HPDE6-E6E7 (cell line): ENCODE results near the gene IL19.

Source experiments
- DNase-seq: peaks from one replicate; pipeline ENCODE4 v3.0.0; 2011; ENCODE audit warnings: missing footprints; ENCODE audit errors: extremely low spot score

Gene IL19

DNA sequence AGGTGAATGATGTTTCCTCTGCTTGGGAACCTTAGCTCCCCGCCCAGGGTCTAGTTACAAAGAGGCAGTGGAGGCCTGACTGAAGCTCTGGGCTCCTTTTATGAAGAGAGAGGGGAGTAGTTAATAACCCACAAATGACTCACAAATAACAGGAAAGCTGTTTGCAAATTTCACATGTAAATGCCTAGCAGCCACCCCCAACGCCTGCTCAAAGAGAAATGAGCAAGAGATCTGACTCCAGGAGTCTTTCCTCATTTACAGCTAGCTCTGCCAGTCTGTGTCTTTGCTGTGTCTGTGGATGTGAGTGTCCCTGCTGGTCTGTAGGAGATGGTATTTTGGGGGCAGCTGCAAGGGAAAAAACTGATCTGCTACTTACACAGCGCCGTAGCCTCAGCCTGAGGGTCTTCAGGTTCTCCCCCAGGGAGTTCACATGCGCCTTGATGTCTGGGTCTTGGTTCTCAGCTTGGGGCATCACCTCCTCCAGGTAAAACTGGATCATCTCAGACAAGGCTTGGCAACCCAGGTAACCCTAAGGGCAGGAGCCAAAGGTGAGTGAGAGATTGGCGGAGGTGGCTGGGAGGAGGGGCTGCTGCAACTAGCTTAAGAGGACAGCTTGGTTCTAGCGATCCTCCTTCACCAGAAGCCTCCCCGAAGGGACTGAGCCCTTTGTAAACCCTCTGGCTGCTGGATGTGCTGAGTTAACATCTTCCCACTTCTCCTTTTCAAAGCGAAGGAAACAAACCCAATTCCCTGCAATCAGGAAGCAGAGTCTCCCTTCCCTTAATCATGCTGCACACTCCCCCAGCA, at the start of gene IL19:
Gene IL19 (plus strand): TSS at position 243 of the 807 bp plus-strand sequence. CDS start 65,890 bp downstream, outside the sequence.
- DNase-seq = no peak

DNA sequence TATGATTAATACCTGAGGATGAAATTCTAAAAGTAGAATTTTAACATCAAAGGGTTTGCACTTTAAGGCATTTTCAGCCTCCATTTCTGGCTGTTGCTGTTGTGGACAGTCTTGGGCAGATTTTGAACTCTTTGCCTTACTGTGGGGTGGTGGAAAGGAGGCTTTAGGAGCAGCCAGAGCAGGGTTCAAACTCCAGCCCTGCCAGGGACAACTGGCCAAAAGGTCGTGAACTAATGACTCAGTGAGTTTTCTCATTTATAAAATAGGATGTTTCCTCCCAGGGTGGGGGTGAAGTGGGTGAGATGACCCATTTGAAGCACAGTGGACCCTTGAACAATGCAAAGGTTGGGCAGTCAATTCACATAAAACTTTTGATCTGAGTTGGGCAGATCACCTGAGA, 49.1 kb upstream of the IL19 start:
- no peak for DNase-seq

DNA sequence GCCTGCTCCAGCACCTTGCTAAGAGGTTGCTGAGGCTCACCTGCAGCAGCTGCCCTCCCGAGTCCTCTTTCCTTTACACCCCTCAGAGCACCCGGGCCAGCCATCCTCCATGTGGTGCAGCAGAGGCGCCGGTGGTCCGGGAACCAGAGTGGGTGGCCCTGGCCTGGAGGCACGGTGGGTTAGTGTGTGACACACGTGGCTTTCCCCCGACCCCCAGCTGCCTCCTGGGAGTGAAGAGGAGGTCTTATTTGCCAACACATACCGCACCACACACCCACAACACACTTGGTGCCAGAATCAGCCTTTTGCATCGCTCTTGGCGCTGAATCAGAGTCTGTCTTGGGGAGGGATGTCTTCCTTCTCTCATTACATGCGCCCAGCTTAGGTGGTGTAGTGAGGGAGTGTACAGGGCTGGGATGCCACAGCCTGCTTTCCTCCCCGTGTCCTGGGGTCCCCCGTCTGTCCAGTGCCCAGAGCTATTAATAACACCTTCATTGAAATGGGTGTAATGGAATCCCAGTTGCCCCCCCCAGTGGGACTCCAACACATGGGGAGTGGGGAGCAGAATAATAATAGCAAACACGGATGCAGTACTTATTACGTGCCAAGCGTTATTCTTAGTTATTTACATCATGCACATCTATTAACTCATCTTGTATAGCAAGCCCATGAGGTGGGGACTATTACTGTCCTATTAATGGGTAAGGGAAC, 47.7 kb upstream of the IL19 start:
- DNase-seq = no peak

- DNase-seq = no peak
These were observed 47.1 kb upstream of the IL19 start for GRCh38 chr1:206723462-206723804.

GRCh38 chr1:206723805-206724472, 46.6 kb upstream of the IL19 start:
- DNase-seq = no peak

DNA sequence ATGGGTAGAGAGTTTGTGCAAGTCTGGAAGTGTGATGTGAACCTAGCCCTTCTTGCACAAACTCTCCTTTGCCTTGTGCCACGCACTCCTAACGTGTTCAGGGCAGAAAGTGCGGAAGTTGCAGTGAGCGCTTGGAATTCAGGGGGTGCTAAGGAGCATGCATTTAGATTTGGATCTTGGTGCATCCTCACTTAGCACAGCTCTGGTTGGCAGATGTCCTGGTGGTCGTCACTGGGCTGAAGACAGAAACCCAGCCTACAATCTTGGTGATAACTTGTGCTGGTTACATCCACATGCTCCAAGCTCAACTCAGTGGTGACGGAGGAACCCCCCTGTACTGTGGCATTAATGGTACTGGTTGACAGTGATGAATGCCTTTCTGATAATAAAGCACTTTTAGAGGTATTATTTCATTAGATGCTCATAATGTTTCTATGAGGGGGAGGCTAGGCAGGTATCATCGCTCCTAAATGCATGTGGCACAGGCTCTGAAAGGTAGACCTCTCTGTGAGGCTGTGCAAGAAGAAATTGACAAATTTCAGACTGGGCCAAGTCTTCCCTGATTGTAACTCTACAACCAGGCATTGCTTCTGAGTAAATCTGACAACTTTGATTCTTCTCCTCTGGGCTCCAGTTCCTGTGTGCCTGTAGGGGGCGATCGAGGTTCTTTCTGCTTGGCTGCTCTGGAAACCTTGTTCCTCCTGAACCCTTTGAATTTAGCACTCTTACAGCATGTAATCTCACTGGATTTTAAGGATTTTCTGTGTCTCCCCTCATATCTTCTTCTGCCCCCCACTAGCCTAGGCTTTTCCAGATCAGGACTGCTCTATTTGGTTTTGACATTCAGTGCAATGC, 45.2 kb upstream of the IL19 start:
- DNase-seq = no peak

DNA sequence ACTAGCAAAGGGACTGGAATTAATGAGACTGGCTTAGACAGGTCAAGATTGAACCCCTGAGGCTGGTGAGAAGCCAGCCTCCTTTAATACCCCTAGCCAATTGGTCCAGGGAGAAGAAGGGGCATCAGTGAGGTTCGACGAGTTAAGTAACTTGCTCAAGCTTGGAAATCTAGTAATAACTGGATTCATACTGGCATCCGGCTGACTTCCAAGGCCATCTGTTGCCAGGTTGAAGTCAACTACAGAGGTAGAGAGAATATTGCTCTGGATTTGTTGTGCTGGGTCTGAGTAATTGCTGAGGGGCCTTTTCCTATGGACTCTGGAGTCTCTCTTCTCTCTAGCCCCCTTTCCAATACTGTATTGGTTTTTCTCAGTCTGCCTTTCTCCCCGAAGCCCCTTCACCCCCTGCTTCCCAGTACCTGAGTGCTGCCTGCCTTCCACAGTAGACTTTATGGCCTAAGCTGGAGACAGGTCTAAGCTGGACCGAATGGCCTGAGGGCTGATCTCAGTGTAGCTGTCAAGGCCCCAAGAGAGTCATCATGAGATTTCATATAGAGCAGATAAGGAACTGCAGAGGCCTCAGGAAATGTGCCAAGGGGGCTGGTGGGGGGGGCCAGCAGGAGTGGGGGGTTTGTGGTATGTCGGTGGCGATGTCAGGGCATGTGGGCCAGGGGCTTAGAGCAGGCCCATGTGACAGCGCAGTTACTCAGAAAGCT, 42.4 kb upstream of the IL19 start:
- DNase-seq = no peak

DNA sequence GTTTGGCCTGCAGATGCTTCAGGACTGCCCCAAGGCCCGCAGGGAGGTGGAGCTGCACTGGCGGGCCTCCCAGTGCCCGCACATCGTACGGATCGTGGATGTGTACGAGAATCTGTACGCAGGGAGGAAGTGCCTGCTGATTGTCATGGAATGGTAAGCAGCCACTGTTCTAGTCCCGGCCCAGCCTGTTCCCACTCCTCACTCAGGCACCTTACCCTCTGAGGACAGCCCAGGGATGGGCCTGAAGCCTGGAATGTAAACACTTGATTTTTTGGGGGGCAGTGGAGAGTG, 41.9 kb upstream of the IL19 start:
- DNase-seq = no peak

DNA sequence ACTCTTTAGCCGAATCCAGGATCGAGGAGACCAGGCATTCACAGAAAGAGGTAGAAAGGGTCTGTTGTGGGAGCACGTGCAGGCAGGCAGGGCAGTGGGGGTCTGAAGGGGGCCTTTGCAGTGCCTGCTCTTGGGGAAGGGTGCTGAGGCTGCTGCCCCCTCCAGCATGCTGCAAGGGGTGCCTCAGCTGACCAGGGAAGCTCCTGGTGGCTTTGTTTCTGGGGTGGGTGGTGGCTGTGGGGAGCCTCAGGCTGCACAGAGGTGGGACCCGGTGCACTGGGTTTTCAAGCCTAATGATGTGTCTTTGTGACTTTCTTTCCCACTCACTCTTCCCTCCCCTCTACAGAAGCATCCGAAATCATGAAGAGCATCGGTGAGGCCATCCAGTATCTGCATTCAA, 41.5 kb upstream of the IL19 start:
- DNase-seq = no peak

GRCh38 chr1:206729507-206729906, 41.1 kb upstream of the IL19 start:
- DNase-seq = no peak

DNA sequence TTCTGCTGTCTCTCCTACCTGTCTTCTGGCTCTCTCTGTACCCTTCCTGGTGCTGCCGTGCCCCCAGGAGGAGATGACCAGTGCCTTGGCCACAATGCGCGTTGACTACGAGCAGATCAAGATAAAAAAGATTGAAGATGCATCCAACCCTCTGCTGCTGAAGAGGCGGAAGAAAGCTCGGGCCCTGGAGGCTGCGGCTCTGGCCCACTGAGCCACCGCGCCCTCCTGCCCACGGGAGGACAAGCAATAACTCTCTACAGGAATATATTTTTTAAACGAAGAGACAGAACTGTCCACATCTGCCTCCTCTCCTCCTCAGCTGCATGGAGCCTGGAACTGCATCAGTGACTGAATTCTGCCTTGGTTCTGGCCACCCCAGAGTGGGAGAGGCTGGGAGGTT, 38.1 kb upstream of the IL19 start:
- no peak for DNase-seq

DNA sequence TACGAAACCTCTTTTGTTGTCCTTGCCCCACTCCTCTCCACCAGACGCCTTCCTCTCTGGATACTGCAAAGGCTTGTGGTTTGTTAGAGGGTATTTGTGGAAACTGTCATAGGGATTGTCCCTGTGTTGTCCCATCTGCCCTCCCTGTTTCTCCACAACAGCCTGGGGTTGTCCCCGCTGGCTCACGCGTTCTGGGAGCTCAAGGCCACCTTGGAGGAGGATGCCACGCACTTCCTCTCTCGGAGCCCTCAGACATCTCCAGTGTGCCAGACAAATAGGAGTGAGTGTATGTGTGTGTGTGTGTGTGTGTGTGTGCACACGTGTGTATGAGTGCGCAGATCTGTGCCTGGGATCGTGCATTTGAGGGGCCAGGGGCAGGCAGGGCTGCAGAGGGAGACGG, 37.6 kb upstream of the IL19 start:
- DNase-seq = no peak

GRCh38 chr1:206734499-206735142, 36.0 kb upstream of the IL19 start:
- DNase-seq = no peak

DNA sequence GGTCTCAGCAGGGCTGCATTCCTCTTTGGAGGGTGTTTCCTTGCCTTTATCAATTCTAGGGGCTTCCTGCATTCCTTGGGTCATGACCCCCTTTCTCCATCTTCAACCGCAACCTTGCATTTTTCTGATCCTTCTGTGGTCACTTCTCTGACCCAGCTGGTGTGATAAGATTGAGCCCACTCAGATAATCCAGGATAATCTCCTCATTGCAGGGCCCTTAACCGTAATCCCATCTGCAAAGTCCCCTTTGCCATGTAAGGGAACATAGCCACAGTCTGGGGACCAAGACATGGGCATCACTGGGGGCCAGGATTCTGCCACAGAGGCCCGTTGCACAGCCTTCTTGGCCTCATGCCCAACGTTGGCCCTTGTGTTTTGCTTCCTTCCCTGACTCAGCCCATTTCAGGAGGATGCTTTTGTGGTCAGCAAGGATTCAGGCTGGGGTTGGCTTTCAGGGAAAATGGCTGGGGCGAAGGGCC, 35.0 kb upstream of the IL19 start:
- DNase-seq = no peak

DNA sequence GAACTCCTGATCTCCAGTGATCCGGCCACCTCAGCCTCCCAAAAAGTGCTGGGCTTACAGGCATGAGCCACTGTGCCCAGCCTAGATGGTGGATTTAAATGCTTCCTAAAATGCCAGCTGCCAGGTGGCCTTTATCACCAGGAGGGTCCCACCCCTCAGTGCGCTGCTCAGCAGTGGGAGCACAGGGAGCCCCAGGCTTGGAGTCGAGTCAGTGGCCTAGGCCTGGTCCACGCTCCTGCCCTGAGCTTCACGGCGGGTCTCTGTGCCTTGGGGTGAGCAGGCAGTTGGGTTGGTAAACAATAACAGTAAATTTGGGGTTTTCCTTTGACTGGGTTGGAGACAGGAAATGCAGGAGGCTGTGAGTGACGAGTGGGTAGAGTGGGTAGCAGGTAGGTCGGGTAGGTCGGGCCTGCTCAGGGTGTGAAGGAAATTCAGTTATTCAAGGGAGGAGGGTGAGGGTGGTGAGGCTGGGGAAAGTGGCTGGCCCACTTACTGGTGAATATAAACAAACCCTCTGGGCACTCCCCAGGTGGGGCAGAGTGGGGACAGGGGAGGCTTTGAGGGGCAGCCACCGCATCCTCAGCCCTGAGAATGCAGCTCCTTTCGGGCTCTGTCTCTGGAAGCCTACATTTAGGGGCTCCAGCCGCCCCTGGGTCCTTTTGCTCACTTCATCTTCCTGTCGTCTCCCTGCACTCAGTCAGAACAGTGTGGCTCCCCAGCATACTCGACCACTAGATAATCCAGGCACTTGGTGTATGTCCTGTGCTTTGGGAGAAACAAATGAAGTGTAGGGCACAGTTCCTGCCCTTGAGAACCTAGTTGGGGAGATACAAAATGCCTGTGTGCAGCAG, 33.5 kb upstream of the IL19 start:
- no peak for DNase-seq

- DNase-seq = no peak
These were observed 32.8 kb upstream of the IL19 start for GRCh38 chr1:206737729-206738201.

- peak; percentile 45 for DNase-seq
These were observed 31.9 kb upstream of the IL19 start for GRCh38 chr1:206738370-206739366.

DNA sequence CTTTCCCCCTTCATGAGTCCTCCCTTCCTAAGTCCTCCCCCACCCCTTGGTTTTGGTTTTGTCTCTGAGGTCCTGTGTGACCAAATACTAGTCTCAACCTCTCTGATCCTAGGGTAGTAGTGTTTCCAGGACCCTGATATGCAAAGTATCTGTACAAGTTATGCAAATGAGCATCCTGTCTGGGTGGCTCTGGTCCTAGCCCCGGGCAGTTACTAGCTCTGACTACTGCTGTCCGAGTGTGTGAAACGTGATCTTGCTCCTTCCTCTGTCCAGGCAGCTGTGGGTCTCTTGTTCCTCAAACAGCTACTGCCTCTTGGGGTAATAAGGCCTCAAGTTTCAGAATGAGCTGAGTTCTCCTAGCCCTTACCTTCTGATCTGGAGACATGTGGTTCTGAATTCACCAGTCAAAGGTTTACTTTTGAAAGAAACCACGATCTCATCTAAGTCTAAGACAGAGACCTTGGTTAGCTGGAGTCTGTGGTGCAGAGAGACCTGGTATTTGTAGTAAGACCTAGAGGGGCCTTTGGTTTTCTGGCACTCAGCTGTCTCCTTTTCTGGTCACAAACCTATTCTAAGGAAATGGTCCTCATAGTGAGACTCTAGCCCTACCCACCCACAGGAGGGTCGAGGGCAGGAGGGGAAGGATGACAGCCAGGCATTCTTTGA, 31.0 kb upstream of the IL19 start:
- no peak for DNase-seq
